Activated CD8-positive, alpha-beta T cell treated with anti-CD3 and anti-CD28 coated beads for 36 hours (primary cell): ENCODE data around the gene VSIG8. TPM values are rescaled to one million over a fixed set of nuclear protein-coding genes. Genes with fewer than 3 reads are reported as not detected.

Source experiments
- ATAC-seq: fragments of 200-7000 bp; cut with Tn5 transposase; one replicate; pipeline ENCODE4 v1.10.0; 2021; ENCODE audit warnings: mild to moderate bottlenecking, moderate library complexity
- CTCF ChIA-PET: fragments of 350-600 bp; sonication (Branson Sonifier 250); formaldehyde crosslinking; loops from one replicate; lab custom pipeline; 2021; ENCODE audit warnings: antibody characterized with exemption; lab: Charles Lee
- POLR2A ChIA-PET: fragments of 350-600 bp; sonication (Branson Sonifier 250); formaldehyde crosslinking; loops from one replicate; lab custom pipeline; 2021; ENCODE audit warnings: antibody characterized with exemption; lab: Charles Lee
- DNase-seq: peaks from one replicate; pipeline ENCODE4 v3.0.0-alpha.2; 2020
- H3K27ac Mint-ChIP-seq: one replicate; pipeline ENCODE4 v1.8.0; 2021; ENCODE audit warnings: mild to moderate bottlenecking, mixed read lengths
- H3K27me3 Mint-ChIP-seq: one replicate; pipeline ENCODE4 v1.8.0; 2021; ENCODE audit warnings: mixed read lengths
- H3K36me3 Mint-ChIP-seq: one replicate; pipeline ENCODE4 v1.8.0; 2021; ENCODE audit warnings: low read depth, mixed read lengths
- H3K4me1 Mint-ChIP-seq: one replicate; pipeline ENCODE4 v1.8.0; 2021; ENCODE audit warnings: low read depth, mixed read lengths
- H3K4me3 Mint-ChIP-seq: one replicate; pipeline ENCODE4 v1.8.0; 2021; ENCODE audit warnings: mild to moderate bottlenecking, moderate library complexity, mixed read lengths
- H3K9me3 Mint-ChIP-seq: one replicate; pipeline ENCODE4 v1.8.0; 2021; ENCODE audit warnings: mixed read lengths
- CTCF ChIP-seq: fragments of 200-600 bp; IDR thresholded peaks from one replicate; pipeline ENCODE4 v1.8.0; 2022; ENCODE audit warnings: antibody characterized with exemption, mild to moderate bottlenecking
- intact Hi-C: fragments of 100-400 bp; cut with micrococcal nuclease; formaldehyde crosslinking; loops from one replicate; pipeline ENCODE4 v1.10.0; 2022
- total RNA-seq, 2 experiments: library from RNA; stranded (reverse); gene quantifications; one replicate each; pipeline ENCODE4 v1.2.3, GENCODE V29; 2021

The VSIG8 gene
- total RNA-seq, 2 experiments from 2014 or later, result not detected

DNA sequence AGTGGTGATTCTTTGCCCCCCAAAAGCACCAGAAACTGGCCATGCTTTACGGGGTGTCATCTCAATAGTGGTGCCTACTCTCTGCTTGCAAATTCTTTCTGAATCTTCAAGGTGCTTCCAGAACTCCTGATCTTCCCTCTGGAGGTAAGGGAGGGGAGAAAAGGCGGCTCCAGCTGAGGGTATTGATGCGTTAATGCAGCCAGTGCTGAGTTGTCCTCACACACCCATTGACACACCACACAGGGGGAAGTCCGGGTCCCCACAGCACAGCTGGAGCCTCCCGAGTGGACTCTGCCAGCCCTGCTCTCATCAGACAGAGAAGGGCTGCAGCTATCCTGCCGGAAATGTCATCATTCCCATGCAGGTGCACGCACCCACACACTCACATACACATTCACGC, 1.2 kb downstream of the VSIG8 start:
- CTCF ChIA-PET, result interaction anchor here (1.2 kb wide), 1 partner anchor 30 kb away, joined by 4 read pairs; no protein-coding TSS in a partner anchor
- DNase-seq (no peak), ATAC-seq (no peak)
- Mint-ChIP-seq H3K9me3 (no peaks in the 10 kb centered on the region), H3K4me3 (no peak overlapping the region), H3K27ac (no peak overlapping the region), H3K36me3 (no peaks in the 10 kb centered on the region), H3K27me3 (no peaks in the 10 kb centered on the region), H3K4me1 (peaks cover 4% of the 10 kb centered on the region)
- intact Hi-C loops, result no loop called here
- POLR2A ChIA-PET, result no interaction called here
- no peak for TF ChIP-seq CTCF

DNA sequence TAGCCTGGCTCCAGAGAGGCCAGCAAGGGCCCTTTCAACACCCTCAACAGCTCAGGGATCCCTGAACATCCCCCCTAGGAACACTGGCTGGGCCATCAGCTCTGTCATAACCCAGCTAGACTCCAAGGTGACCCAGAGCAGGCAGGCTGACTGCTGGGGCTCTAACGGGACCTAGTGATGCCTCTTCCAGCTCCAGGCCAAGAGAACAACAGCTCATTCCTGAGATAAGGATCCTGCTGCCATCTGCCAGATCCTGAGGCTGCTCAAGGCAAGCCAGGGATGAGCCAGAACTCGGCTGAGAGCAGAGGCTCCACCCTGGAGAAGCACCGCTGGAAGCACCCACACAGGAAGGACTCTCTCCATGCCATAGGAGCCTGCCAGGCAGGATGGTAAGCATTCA, 2.0 kb downstream of the VSIG8 start:
- no peak for TF ChIP-seq CTCF
- Mint-ChIP-seq H3K4me3 (no peak overlapping the region), H3K27me3 (no peaks in the 10 kb centered on the region), H3K4me1 (peaks cover 2% of the 10 kb centered on the region), H3K36me3 (no peaks in the 10 kb centered on the region), H3K9me3 (no peaks in the 10 kb centered on the region), H3K27ac (no peak overlapping the region)
- ChIA-PET POLR2A (interaction anchor here (1.3 kb wide), 1 partner anchor 10 kb away, joined by 4 read pairs; no protein-coding TSS in a partner anchor), CTCF (no interaction called here)
- DNase-seq (no peak), ATAC-seq (no peak)
- intact Hi-C loops, result no loop called here

- CTCF ChIA-PET, result interaction anchor here (1.8 kb wide), 1 partner anchor 61 kb away, joined by 5 read pairs; no protein-coding TSS in a partner anchor
- no peaks in the 10 kb centered on the region for H3K9me3 Mint-ChIP-seq
- no peak overlapping the region for H3K4me3 Mint-ChIP-seq
- no peak overlapping the region for H3K27ac Mint-ChIP-seq
- H3K27me3 Mint-ChIP-seq, result no peaks in the 10 kb centered on the region
- no peak for TF ChIP-seq CTCF
- ATAC-seq, result no peak
- H3K36me3 Mint-ChIP-seq, result no peaks in the 10 kb centered on the region
- no peak for DNase-seq
- intact Hi-C loops, result no loop called here
- POLR2A ChIA-PET, result interaction anchor here (1.2 to 1.3 kb wide), 2 partner anchors 11 to 36 kb away, joined by 3 to 4 read pairs; no protein-coding TSS in a partner anchor
- H3K4me1 Mint-ChIP-seq, result peaks cover 7% of the 10 kb centered on the region
Observed at GRCh38 chr1:159859767-159860322, 2.6 kb downstream of the VSIG8 start.

GRCh38 chr1:159857889-159858288, 4.6 kb downstream of the VSIG8 start:
- TF ChIP-seq CTCF, result no peak
- Mint-ChIP-seq H3K4me1 (peaks cover 16% of the 10 kb centered on the region), H3K9me3 (no peaks in the 10 kb centered on the region), H3K4me3 (no peak overlapping the region), H3K27me3 (no peaks in the 10 kb centered on the region), H3K36me3 (no peaks in the 10 kb centered on the region), H3K27ac (no peak overlapping the region)
- ChIA-PET POLR2A (no interaction called here), CTCF (interaction anchor here (1.8 kb wide), 1 partner anchor 59 kb away, joined by 5 read pairs; no protein-coding TSS in a partner anchor)
- no peak for ATAC-seq
- DNase-seq, result no peak
- intact Hi-C loops, result no loop called here

GRCh38 chr1:159856576-159856975, 5.9 kb downstream of the VSIG8 start:
- ChIA-PET CTCF (interaction anchor here (1.1 to 1.5 kb wide), 2 partner anchors 58 to 151 kb away, joined by 3 to 6 read pairs; no protein-coding TSS in a partner anchor), POLR2A (no interaction called here)
- intact Hi-C loops, result no loop called here
- no peak overlapping the region for H3K27ac Mint-ChIP-seq
- ATAC-seq (no peak), DNase-seq (peak; percentile 7)
- H3K9me3 Mint-ChIP-seq, result no peaks in the 10 kb centered on the region
- peaks cover 19% of the 10 kb centered on the region for H3K4me1 Mint-ChIP-seq
- no peaks in the 10 kb centered on the region for H3K36me3 Mint-ChIP-seq
- no peaks in the 10 kb centered on the region for H3K27me3 Mint-ChIP-seq
- TF ChIP-seq CTCF, result no peak
- H3K4me3 Mint-ChIP-seq, result no peak overlapping the region
